ENCODE measurements around the gene CYFIP1.

DNA sequence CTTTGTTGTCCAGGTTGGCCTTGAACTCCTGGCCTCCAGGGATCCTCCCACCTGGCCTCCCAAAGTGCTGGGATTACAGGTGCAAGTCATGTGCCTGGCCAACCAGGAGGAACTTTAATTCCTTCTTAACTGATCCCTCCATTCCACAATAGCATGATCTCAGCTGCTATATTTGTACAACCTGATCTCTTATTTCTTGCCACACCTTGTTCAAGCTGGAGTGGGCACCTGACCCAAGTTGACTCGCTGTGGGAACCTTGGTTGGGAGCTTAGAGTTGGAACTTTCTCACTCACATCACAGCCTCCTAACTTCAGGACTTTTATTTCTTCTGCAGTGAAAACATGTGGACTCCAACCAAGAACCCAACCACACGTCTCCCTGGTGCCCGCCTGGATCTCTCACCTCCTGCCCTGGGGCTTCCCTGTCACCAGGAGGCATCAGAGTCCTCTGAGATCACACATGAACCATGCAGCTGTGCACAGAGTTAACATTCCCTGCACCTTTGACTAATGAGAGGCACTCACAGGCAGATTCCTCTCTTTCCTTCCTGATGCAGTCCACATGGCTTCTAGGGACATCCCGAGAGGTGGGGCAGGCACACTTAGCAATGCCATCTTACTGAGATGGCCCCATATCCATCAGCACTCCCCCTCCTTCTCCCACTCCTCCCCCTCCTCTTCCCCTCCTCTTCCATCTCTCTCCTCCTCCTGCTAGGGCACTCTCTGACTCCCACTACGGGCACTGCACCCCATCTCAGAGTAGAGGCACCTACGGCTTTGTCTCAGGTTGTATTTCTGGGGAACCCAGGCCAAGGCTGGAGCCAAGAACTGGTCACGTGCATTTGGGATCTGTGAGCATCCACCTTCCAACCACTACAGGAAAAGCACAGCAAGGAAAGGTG lies 9.7 kb upstream of the CYFIP1 start:
- TF ChIP-seq POLR2A (IDR thresholded peaks at IDR 0.05; ENCODE audit: extremely low read depth, insufficient read length) (no peak), MYC (IDR thresholded peaks at IDR 0.05; ENCODE audit: low read depth, low read length) (no peak)
- TF ChIP-seq, protein P1, sequence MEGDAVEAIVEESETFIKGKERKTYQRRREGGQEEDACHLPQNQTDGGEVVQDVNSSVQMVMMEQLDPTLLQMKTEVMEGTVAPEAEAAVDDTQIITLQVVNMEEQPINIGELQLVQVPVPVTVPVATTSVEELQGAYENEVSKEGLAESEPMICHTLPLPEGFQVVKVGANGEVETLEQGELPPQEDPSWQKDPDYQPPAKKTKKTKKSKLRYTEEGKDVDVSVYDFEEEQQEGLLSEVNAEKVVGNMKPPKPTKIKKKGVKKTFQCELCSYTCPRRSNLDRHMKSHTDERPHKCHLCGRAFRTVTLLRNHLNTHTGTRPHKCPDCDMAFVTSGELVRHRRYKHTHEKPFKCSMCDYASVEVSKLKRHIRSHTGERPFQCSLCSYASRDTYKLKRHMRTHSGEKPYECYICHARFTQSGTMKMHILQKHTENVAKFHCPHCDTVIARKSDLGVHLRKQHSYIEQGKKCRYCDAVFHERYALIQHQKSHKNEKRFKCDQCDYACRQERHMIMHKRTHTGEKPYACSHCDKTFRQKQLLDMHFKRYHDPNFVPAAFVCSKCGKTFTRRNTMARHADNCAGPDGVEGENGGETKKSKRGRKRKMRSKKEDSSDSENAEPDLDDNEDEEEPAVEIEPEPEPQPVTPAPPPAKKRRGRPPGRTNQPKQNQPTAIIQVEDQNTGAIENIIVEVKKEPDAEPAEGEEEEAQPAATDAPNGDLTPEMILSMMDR (IDR thresholded peaks at IDR 0.05; ENCODE audit: low read depth, low read length) = no peak
- TF ChIP-seq, protein P2, sequence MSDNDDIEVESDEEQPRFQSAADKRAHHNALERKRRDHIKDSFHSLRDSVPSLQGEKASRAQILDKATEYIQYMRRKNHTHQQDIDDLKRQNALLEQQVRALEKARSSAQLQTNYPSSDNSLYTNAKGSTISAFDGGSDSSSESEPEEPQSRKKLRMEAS (IDR thresholded peaks at IDR 0.05; ENCODE audit: low read depth, low read length) = no peak

Data from NB4 (cell line).